Adrenal gland (tissue), 12 donors: ENCODE measurements around the gene OR14C36. TPM values are rescaled to one million over a fixed set of nuclear protein-coding genes. Genes with fewer than 3 reads are reported as not detected.

Source experiments
- DNase-seq, 7 donors: peaks; one replicate each; pipeline ENCODE4 v3.0.0-alpha.2; 2019 to 2020
- H3K27ac ChIP-seq, 5 donors: fragments of 200-600 bp; sonication (generic) in 4 of 5; 1 replicate in 3 of 5; 2 replicates in 2 of 5; pipeline versions ENCODE4 v1.5.1 to v1.8.0; 2016 to 2020; ENCODE audit warnings: mild to moderate bottlenecking in 1 of 5
- H3K27me3 ChIP-seq: fragments of 200-600 bp; 2 replicates; pipeline ENCODE4 v1.8.0; 2021
- H3K36me3 ChIP-seq, 2 donors: fragments of 200-600 bp; replicated peaks in 1 of 2; 1 replicate in 1 of 2; 2 replicates in 1 of 2; pipeline versions ENCODE4 v1.5.1 to v1.8.0; 2018 to 2022
- H3K4me1 ChIP-seq, 2 donors: fragments of 200-600 bp; replicated peaks in 1 of 2; 1 replicate in 1 of 2; 2 replicates in 1 of 2; pipeline versions ENCODE4 v1.5.1 to v1.8.0; 2018 to 2021
- H3K4me3 ChIP-seq, 4 donors: fragments of 200-600 bp; sonication (generic) in 3 of 4; one replicate each; pipeline ENCODE4 v1.5.1; 2016 to 2018
- H3K9me3 ChIP-seq, 3 donors: fragments of 200-600 bp; sonication (generic) in 1 of 3; replicated peaks in 1 of 3; 1 replicate in 2 of 3; 2 replicates in 1 of 3; pipeline versions ENCODE4 v1.5.1 to v1.8.0; 2016 to 2021
- POLR2A ChIP-seq, 2 donors: fragments of 450-650 bp; IDR thresholded peaks; one replicate each; pipeline ENCODE4 v1.6.1; 2017; ENCODE audit warnings: antibody characterized with exemption in 2 of 2, mild to moderate bottlenecking in 2 of 2, moderate library complexity in 1 of 2
- WGBS, 4 donors: extraction: QIAGEN DNeasy Blood & Tissue Kit in 2 of 4; methylation state at CpG; one replicate each; pipeline versions ENCODE4 v1.1.5 to v1.1.7; 2013 to 2017; 5-methylcytosine and 5-hydroxymethylcytosine counted together
- intact Hi-C, 2 donors: fragments of 100-400 bp; cut with DNase I; formaldehyde crosslinking; loops; one replicate each; pipeline versions ENCODE4 v1.14.1 to v1.15.0; 2022 to 2023
- polyA plus RNA-seq, 3 donors: library from polyadenylated mRNA; stranded (reverse); fragments of 200-250 nt in 2 of 3; fragments of 350-450 nt in 1 of 3; fragmentation: Illumina TruSeq in 1 of 3; extraction: RNeasy Lipid Tissue Mini Kit (QIAGEN cat#74804) in 1 of 3; gene quantifications; one replicate each; pipeline ENCODE4 v1.2.3, GENCODE V29; 2013 to 2014
- total RNA-seq, 9 donors: library from RNA; depleted of rRNA in 4 of 9; stranded (reverse); fragments of >200 nt in 4 of 9; fragments of 120-200 nt in 1 of 9; fragmentation: NEBNext Ultra II Directional in 1 of 9; extraction: Animal tissue kit (Norgen Biotek cat#: 25700) in 1 of 9; gene quantifications; one replicate each; pipeline versions ENCODE4 v1.1.0 to v1.2.4, GENCODE V29; 2013 to 2023
- TF ChIP-seq, protein P1 (sequence below), 6 experiments: fragments of 450-650 bp in 4 of 6; fragments of 200-600 bp in 2 of 6; sonication (generic) in 1 of 6; IDR thresholded peaks; 1 replicate in 5 of 6; 2 replicates in 1 of 6; pipeline versions ENCODE4 v1.5.1 to v1.8.0; 2016 to 2021; ENCODE audit warnings: antibody characterized with exemption in 6 of 6, mild to moderate bottlenecking in 2 of 6, moderate library complexity in 1 of 6
- donor health status: healthy with polysubstance abuse.
- donor health status: Bipolar disorder and iron deficiency.
- donor health status: DM: yes; HTN: yes; CAD: no.
- donor health status: DM: no; HTN: no; CAD: no.
- donor health status: DM: no; HTN: no; CAD: no.
- donor health status: DM: yes; HTN: yes; CAD: no.

Gene OR14C36
- total and polyA plus RNA-seq, 12 donors, result not detected

DNA sequence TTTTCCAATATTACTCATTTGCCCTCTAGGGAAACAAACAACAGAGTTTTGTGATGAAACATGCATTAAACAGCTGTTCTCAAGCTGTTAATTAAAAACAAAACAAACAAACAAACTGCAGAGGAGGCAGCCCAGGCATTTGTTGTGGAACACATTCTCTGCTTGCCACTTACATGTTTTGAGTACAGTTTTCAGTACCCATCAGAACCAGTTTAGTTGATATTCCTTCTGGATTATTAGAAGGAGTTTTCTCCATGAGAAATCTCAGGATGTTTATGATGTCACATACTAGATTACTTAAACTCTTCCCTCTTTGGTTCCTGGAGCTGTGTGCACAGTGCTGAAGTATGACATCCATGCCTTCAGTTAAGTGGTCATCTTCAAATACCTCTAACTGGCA, 26.9 kb downstream of the OR14C36 start, which contains the start of gene OR2T6:
Gene OR2T6 (plus strand): TSS at position 301 of the 400 bp plus-strand sequence. CDS start 11,863 bp downstream, outside the sequence.
- no peak for DNase-seq
- intact Hi-C loops, result no loop called here
- TF ChIP-seq POLR2A (IDR thresholded peaks at IDR 0.05), result no peak
- TF ChIP-seq, protein P1, sequence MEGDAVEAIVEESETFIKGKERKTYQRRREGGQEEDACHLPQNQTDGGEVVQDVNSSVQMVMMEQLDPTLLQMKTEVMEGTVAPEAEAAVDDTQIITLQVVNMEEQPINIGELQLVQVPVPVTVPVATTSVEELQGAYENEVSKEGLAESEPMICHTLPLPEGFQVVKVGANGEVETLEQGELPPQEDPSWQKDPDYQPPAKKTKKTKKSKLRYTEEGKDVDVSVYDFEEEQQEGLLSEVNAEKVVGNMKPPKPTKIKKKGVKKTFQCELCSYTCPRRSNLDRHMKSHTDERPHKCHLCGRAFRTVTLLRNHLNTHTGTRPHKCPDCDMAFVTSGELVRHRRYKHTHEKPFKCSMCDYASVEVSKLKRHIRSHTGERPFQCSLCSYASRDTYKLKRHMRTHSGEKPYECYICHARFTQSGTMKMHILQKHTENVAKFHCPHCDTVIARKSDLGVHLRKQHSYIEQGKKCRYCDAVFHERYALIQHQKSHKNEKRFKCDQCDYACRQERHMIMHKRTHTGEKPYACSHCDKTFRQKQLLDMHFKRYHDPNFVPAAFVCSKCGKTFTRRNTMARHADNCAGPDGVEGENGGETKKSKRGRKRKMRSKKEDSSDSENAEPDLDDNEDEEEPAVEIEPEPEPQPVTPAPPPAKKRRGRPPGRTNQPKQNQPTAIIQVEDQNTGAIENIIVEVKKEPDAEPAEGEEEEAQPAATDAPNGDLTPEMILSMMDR (IDR thresholded peaks at IDR 0.05), result no peak
- Histone ChIP-seq H3K27ac (no peak within 1 kb of the TSS), H3K27me3 (no peaks in the 10 kb centered on the region), H3K36me3 (no peaks in the 10 kb centered on the region), H3K4me3 (no peak within 1 kb of the TSS), H3K9me3 (no peaks in the 10 kb centered on the region), H3K4me1 (no peaks in the 10 kb centered on the region)

DNA sequence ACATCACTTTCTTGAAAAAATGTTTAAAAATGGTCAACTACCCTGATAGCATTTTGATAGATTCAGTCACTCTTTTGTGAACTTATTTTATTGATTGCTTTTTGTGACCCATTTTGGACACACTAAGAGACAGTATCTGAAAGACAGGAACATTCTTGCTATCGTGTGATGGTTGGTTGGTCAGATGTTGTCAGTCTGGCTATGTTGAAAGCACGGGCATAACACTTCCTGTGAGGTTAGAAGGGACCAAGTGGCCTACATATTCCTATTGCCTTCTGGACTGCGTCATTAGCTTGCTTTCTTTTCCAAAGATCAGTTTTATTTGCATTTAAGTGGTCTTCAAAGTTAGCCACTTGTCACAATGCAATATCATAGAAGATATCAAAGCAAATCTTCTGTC, 28.3 kb downstream of the OR14C36 start:
- H3K4me3 ChIP-seq, result no peak overlapping the region
- DNase-seq, result no peak
- no peaks in the 10 kb centered on the region for H3K27me3 ChIP-seq
- no peaks in the 10 kb centered on the region for H3K9me3 ChIP-seq
- WGBS, 4 donors, result 53 to 72% (median 61%) methylated on average over 3 of the region's 3 CpGs
- H3K27ac ChIP-seq, result no peak overlapping the region
- TF ChIP-seq, protein P1 (IDR thresholded peaks at IDR 0.05), result no peak
- no peak for TF ChIP-seq POLR2A (IDR thresholded peaks at IDR 0.05)
- no peaks in the 10 kb centered on the region for H3K36me3 ChIP-seq
- intact Hi-C loops, result no loop called here
- no peaks in the 10 kb centered on the region for H3K4me1 ChIP-seq

DNA sequence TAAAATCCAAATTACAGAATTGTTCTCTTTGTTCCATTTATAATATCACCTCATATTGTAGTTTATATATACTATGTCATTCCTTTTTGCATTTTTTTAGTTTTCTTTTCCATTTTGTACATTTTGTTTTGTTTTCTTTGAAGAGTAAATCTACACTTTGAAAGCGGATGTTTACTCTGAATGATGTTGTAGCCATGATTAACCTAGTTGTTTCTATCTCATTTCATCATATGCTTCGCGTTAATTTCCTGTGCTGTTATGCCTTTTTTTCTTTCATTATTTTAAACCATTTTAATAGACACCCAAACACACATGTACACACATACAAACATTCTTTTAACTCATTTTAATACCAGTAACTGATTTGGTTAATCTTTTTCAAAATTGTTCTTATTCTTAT, 32.3 kb downstream of the OR14C36 start:
- intact Hi-C loops, result loop anchor here in 1 of 2 donors (5.0 kb wide), 1 partner anchor 359 kb away; no protein-coding TSS in a partner anchor
- TF ChIP-seq POLR2A (IDR thresholded peaks at IDR 0.05), result no peak
- TF ChIP-seq, protein P1 (IDR thresholded peaks at IDR 0.05), result no peak
- DNase-seq, result no peak

DNA sequence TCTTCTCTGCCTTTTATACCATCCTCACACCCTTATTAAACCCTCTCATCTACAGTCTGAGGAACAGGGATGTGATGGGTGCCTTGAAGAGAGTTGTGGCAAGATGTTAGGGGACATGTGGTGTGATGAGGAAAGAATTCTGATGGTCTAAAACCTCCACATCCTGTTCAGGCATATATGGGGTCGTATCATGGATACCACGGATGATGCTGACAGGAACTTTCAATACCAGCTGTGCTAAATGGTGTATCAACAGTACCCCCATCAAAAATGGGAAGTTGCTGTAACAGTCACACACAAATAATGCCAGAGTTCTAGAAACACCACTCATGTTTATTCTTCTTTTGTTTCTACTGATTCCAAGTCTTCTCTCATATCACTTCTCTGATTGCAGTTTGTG, 39.9 kb downstream of the OR14C36 start:
- WGBS, 4 donors, result 39 to 47% (median 42%) methylated on average over 2 of the region's 2 CpGs
- Histone ChIP-seq H3K4me3 (no peak overlapping the region), H3K36me3 (no peaks in the 10 kb centered on the region)

More for the DNA sequence above, 32.3 kb downstream of the OR14C36 start:
- Histone ChIP-seq H3K4me3 (no peak overlapping the region), H3K4me1 (no peaks in the 10 kb centered on the region), H3K27me3 (no peaks in the 10 kb centered on the region), H3K27ac (no peak overlapping the region), H3K36me3 (no peaks in the 10 kb centered on the region), H3K9me3 (no peaks in the 10 kb centered on the region)
- 82 to 90% (median 86%) methylated on average over 3 of the region's 3 CpGs for WGBS, 4 donors

More for the DNA sequence above, 39.9 kb downstream of the OR14C36 start:
- DNase-seq, result no peak
- Histone ChIP-seq H3K27ac (no peak overlapping the region), H3K9me3 (no peaks in the 10 kb centered on the region), H3K27me3 (no peaks in the 10 kb centered on the region), H3K4me1 (no peaks in the 10 kb centered on the region)
- intact Hi-C loops, result no loop called here
- TF ChIP-seq POLR2A (IDR thresholded peaks at IDR 0.05), result no peak
- TF ChIP-seq, protein P1 (IDR thresholded peaks at IDR 0.05), result no peak
